ENCODE results near the gene RXFP1.

Gene RXFP1

DNA sequence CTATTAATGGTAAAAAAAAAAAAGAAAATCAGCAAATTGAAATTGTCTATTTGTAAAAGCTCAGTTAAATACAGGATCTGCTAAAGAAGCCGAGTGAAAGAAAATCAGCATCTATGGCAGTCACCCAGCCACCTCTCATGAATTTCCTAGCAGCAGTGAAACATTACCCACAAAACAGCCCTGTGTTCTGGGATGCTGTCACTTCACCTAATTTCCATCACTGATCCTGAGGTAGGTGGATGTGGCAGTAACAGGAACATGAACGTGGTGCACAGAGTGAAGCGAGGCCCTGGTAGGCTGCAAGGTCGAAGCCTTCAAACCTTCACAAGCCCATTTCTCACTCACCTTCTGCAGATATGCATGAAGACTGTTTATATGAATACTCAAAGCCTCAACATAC is 65.2 kb downstream of the RXFP1 start:
- Histone ChIP-seq H3K27me3 (ENCODE audit: low read depth, low read length) (no peaks in the 10 kb centered on the region), H3K9me3 (ENCODE audit: insufficient read depth, low read length) (no peaks in the 10 kb centered on the region), H3K9ac (ENCODE audit: low read length) (no peak overlapping the region), H3K4me1 (ENCODE audit: low read length) (no peaks in the 10 kb centered on the region), H3K27ac (ENCODE audit: low read length) (no peak overlapping the region), H3K4me2 (ENCODE audit: low read length) (no peak overlapping the region), H4K20me1 (ENCODE audit: insufficient read depth, low read length) (no peaks in the 10 kb centered on the region), H3K4me3 (ENCODE audit: low read length) (no peak overlapping the region), H2AFZ (ENCODE audit: low read depth, low read length) (no peak overlapping the region), H3K79me2 (ENCODE audit: low read length) (no peaks in the 10 kb centered on the region), H3K36me3 (replicated peaks; ENCODE audit: low read depth, low read length) (no peaks in the 10 kb centered on the region)
- TF ChIP-seq, protein P1, sequence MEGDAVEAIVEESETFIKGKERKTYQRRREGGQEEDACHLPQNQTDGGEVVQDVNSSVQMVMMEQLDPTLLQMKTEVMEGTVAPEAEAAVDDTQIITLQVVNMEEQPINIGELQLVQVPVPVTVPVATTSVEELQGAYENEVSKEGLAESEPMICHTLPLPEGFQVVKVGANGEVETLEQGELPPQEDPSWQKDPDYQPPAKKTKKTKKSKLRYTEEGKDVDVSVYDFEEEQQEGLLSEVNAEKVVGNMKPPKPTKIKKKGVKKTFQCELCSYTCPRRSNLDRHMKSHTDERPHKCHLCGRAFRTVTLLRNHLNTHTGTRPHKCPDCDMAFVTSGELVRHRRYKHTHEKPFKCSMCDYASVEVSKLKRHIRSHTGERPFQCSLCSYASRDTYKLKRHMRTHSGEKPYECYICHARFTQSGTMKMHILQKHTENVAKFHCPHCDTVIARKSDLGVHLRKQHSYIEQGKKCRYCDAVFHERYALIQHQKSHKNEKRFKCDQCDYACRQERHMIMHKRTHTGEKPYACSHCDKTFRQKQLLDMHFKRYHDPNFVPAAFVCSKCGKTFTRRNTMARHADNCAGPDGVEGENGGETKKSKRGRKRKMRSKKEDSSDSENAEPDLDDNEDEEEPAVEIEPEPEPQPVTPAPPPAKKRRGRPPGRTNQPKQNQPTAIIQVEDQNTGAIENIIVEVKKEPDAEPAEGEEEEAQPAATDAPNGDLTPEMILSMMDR (IDR thresholded peaks at IDR 0.05; ENCODE audit: low read depth, low read length), result no peak
- TF ChIP-seq EZH2phosphoT487 (IDR thresholded peaks at IDR 0.05; ENCODE audit: low read depth), result no peak

DNA sequence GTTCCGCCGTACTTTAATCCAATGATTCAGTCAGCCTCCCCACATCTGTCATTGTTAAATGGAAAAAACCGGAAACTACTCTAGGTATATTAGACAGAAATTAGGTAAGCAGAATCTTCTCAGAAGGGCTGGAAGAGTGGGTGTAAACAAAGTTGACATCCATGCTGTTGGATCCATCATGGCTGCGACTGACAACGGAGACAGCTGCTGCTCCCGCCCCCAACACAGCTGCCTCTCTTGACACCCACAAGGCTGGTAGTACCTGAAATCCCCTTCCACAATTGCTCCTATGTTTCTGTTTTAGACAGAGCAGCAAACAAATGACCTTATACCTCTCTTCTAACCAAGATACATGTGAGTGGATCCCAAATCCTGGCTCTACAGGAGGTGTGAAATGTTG is 66.6 kb downstream of the RXFP1 start:
- H3K4me2 ChIP-seq (ENCODE audit: low read length), result no peak overlapping the region
- no peak overlapping the region for H3K4me3 ChIP-seq (ENCODE audit: low read length)
- H3K4me1 ChIP-seq (ENCODE audit: low read length), result no peaks in the 10 kb centered on the region
- no peaks in the 10 kb centered on the region for H3K36me3 ChIP-seq (replicated peaks; ENCODE audit: low read depth, low read length)
- no peak overlapping the region for H2AFZ ChIP-seq (ENCODE audit: low read depth, low read length)
- H3K27me3 ChIP-seq (ENCODE audit: low read depth, low read length), result no peaks in the 10 kb centered on the region
- no peak overlapping the region for H3K27ac ChIP-seq (ENCODE audit: low read length)
- no peaks in the 10 kb centered on the region for H3K79me2 ChIP-seq (ENCODE audit: low read length)
- TF ChIP-seq, protein P1 (IDR thresholded peaks at IDR 0.05; ENCODE audit: low read depth, low read length), result no peak
- no peak for TF ChIP-seq EZH2phosphoT487 (IDR thresholded peaks at IDR 0.05; ENCODE audit: low read depth)
- no peaks in the 10 kb centered on the region for H3K9me3 ChIP-seq (ENCODE audit: insufficient read depth, low read length)
- H4K20me1 ChIP-seq (ENCODE audit: insufficient read depth, low read length), result no peaks in the 10 kb centered on the region
- no peak overlapping the region for H3K9ac ChIP-seq (ENCODE audit: low read length)

DNA sequence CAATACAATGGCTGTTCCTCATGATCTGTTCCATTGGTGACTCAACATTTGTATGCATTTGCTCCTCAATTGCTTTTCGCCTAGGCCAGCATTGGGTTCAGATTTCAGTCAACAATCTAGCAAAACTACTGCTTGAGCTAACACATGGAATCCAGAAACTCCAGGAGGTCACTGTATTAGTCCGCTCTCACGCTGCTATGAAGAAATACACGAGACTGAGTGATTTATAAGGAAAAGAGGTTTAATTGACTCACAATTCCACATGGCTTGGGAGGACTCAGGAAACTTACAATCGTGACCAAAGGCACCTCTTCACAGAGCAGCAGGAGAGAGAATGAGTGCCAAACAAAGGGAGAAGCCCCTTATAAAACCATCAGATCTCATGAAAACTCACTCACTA is 67.1 kb downstream of the RXFP1 start:
- H3K36me3 ChIP-seq (replicated peaks; ENCODE audit: low read depth, low read length), result no peaks in the 10 kb centered on the region
- H3K4me3 ChIP-seq (ENCODE audit: low read length), result no peak overlapping the region
- H3K4me1 ChIP-seq (ENCODE audit: low read length), result no peaks in the 10 kb centered on the region
- H3K27ac ChIP-seq (ENCODE audit: low read length), result no peak overlapping the region
- H2AFZ ChIP-seq (ENCODE audit: low read depth, low read length), result no peak overlapping the region
- H3K9me3 ChIP-seq (ENCODE audit: insufficient read depth, low read length), result no peaks in the 10 kb centered on the region
- H3K9ac ChIP-seq (ENCODE audit: low read length), result no peak overlapping the region
- TF ChIP-seq, protein P1 (IDR thresholded peaks at IDR 0.05; ENCODE audit: low read depth, low read length), result no peak
- TF ChIP-seq EZH2phosphoT487 (IDR thresholded peaks at IDR 0.05; ENCODE audit: low read depth), result no peak
- no peak overlapping the region for H3K4me2 ChIP-seq (ENCODE audit: low read length)
- no peaks in the 10 kb centered on the region for H4K20me1 ChIP-seq (ENCODE audit: insufficient read depth, low read length)
- no peaks in the 10 kb centered on the region for H3K79me2 ChIP-seq (ENCODE audit: low read length)
- no peaks in the 10 kb centered on the region for H3K27me3 ChIP-seq (ENCODE audit: low read depth, low read length)

DNA sequence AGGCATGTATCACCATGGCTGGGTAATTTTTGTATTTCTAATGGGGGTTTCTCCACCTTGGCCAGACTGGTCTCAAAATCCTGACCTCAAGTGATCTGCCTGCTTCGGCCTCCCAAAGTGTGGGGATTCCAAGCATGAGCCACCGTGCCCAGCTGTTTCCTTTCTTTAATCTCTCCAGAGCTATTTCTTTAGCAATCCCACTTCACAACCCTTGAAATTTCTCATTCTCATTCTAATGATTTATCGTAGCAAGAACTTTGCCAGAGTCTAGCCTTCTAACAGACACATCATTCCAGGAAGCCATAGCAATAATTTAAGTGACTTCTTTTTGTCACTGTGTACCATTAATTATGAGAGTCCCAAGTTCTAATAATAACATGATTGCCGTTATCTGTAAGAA is 68.6 kb downstream of the RXFP1 start:
- no peaks in the 10 kb centered on the region for H4K20me1 ChIP-seq (ENCODE audit: insufficient read depth, low read length)
- no peaks in the 10 kb centered on the region for H3K36me3 ChIP-seq (replicated peaks; ENCODE audit: low read depth, low read length)
- no peak overlapping the region for H3K27ac ChIP-seq (ENCODE audit: low read length)

More for the DNA sequence above, 68.6 kb downstream of the RXFP1 start:
- Histone ChIP-seq H2AFZ (ENCODE audit: low read depth, low read length) (no peak overlapping the region), H3K79me2 (ENCODE audit: low read length) (no peaks in the 10 kb centered on the region), H3K4me2 (ENCODE audit: low read length) (no peak overlapping the region), H3K9me3 (ENCODE audit: insufficient read depth, low read length) (no peaks in the 10 kb centered on the region), H3K9ac (ENCODE audit: low read length) (no peak overlapping the region), H3K4me3 (ENCODE audit: low read length) (no peak overlapping the region), H3K4me1 (ENCODE audit: low read length) (no peaks in the 10 kb centered on the region), H3K27me3 (ENCODE audit: low read depth, low read length) (no peaks in the 10 kb centered on the region)
- no peak for TF ChIP-seq EZH2phosphoT487 (IDR thresholded peaks at IDR 0.05; ENCODE audit: low read depth)
- TF ChIP-seq, protein P1 (IDR thresholded peaks at IDR 0.05; ENCODE audit: low read depth, low read length), result no peak
